Neural crest cell (in vitro differentiated cells): Measurements from ENCODE around the gene PSTPIP2. TPM values are rescaled to one million over a fixed set of nuclear protein-coding genes. Genes with fewer than 3 reads are reported as not detected.

Experiments
- DNase-seq: peaks from one replicate; pipeline ENCODE4 v3.0.0; 2021; ENCODE audit warnings: low read depth, mixed read lengths, low spot score
- H3K27ac Mint-ChIP-seq: one replicate; pipeline ENCODE4 v1.8.0; 2021; ENCODE audit warnings: mild to moderate bottlenecking, mixed read lengths; ENCODE audit not compliant: unreplicated experiment
- H3K27me3 Mint-ChIP-seq: 2 replicates; pipeline ENCODE4 v1.8.0; 2021; ENCODE audit warnings: low read depth, mild to moderate bottlenecking, mixed read lengths
- H3K36me3 Mint-ChIP-seq: 2 replicates; pipeline ENCODE4 v1.8.0; 2021; ENCODE audit warnings: low read depth, mild to moderate bottlenecking, mixed read lengths
- H3K4me1 Mint-ChIP-seq: 2 replicates; pipeline ENCODE4 v1.8.0; 2021; ENCODE audit warnings: mixed read lengths
- H3K4me3 Mint-ChIP-seq: one replicate; pipeline ENCODE4 v1.8.0; 2021; ENCODE audit warnings: mild to moderate bottlenecking, mixed read lengths
- H3K9me3 Mint-ChIP-seq: 2 replicates; pipeline ENCODE4 v1.8.0; 2021; ENCODE audit warnings: mixed read lengths
- total RNA-seq: library from RNA; stranded (reverse); gene quantifications from 2 replicates; pipeline ENCODE4 v1.2.1, GENCODE V29; 2021
- TF ChIP-seq, protein P1 (sequence below): fragments of 200-600 bp; sonication (generic); conservative IDR thresholded peaks from 2 replicates; pipeline ENCODE4 v1.5.0; 2021; ENCODE audit warnings: antibody characterized with exemption, mild to moderate bottlenecking

Gene PSTPIP2
- total RNA-seq, 1 donor from 2014 or later = 7.0 TPM

DNA sequence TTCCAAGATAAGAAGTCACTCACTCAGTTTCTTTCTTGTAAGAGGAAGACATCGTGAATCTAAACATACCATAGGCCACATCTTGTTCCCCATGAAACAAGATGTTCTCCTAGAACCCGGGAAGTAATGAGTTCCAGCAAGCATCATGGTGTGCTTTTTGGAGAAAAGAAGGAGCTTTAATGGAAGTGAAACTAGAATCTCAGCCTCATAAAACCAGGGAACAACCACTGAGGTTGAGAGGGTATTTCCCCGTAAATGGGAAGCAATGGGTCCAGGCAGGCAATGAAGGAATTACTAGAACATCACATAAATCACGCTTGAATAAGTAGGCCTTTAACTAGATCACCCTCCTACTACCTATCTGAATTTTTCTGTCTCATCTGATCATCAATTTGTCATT, 40.3 kb downstream of the PSTPIP2 start:
- DNase-seq = no peak
- Mint-ChIP-seq H3K9me3 (peaks cover 5% of the 10 kb centered on the region), H3K4me1 (peaks cover 7% of the 10 kb centered on the region), H3K36me3 (peaks cover 7% of the 10 kb centered on the region), H3K27me3 (peaks cover 22% of the 10 kb centered on the region), H3K27ac (no peak overlapping the region), H3K4me3 (no peak overlapping the region)
- TF ChIP-seq, protein P1, sequence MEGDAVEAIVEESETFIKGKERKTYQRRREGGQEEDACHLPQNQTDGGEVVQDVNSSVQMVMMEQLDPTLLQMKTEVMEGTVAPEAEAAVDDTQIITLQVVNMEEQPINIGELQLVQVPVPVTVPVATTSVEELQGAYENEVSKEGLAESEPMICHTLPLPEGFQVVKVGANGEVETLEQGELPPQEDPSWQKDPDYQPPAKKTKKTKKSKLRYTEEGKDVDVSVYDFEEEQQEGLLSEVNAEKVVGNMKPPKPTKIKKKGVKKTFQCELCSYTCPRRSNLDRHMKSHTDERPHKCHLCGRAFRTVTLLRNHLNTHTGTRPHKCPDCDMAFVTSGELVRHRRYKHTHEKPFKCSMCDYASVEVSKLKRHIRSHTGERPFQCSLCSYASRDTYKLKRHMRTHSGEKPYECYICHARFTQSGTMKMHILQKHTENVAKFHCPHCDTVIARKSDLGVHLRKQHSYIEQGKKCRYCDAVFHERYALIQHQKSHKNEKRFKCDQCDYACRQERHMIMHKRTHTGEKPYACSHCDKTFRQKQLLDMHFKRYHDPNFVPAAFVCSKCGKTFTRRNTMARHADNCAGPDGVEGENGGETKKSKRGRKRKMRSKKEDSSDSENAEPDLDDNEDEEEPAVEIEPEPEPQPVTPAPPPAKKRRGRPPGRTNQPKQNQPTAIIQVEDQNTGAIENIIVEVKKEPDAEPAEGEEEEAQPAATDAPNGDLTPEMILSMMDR = no peak

DNA sequence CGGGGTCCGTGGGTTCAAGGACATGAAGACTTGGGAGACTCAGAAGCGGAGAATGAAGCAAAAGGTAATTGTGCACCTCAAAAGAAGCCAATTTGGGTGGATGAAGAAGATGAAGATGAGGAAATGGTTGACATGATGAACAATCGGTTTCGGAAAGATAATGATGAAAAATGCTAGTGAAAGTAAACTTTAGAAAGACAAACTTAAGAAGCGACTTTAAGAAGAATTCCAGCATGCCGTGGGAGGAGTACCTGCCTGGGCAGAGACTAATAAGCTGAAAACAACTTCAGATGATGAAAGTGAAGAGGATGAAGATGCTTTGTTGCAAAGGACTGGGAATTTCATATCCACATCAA, 43.5 kb downstream of the PSTPIP2 start:
- peaks cover 5% of the 10 kb centered on the region for H3K9me3 Mint-ChIP-seq
- DNase-seq = no peak
- TF ChIP-seq, protein P1 = no peak
- H3K27ac Mint-ChIP-seq = no peak overlapping the region
- peaks cover 22% of the 10 kb centered on the region for H3K27me3 Mint-ChIP-seq
- peaks cover 7% of the 10 kb centered on the region for H3K36me3 Mint-ChIP-seq
- peak overlapping the region; percentile 82 for H3K4me3 Mint-ChIP-seq
- H3K4me1 Mint-ChIP-seq = peaks cover 7% of the 10 kb centered on the region

DNA sequence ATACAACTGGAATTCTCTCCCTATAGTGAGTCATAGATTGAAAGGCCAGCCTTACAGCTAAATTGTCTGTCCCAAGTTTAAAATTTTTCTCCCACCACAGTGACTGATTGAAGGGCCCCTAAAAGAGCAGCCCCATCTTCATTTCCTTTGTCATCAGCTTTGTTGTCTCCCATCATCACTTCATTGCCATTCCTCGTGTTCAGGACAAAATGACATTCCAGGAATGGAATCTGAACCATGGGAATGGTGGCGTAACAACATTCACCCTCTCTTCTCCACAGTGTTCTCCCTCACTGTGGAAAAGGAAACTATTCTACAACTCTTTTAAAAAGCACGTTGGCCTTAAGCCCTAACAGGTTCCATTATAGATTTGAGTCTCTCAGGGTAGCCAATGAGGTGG, 52.1 kb downstream of the PSTPIP2 start:
- Mint-ChIP-seq H3K9me3 (no peaks in the 10 kb centered on the region), H3K4me1 (no peaks in the 10 kb centered on the region), H3K27me3 (no peaks in the 10 kb centered on the region), H3K27ac (no peak overlapping the region), H3K36me3 (peaks cover 3% of the 10 kb centered on the region), H3K4me3 (no peak overlapping the region)
- DNase-seq = no peak
- TF ChIP-seq, protein P1 = no peak

DNA sequence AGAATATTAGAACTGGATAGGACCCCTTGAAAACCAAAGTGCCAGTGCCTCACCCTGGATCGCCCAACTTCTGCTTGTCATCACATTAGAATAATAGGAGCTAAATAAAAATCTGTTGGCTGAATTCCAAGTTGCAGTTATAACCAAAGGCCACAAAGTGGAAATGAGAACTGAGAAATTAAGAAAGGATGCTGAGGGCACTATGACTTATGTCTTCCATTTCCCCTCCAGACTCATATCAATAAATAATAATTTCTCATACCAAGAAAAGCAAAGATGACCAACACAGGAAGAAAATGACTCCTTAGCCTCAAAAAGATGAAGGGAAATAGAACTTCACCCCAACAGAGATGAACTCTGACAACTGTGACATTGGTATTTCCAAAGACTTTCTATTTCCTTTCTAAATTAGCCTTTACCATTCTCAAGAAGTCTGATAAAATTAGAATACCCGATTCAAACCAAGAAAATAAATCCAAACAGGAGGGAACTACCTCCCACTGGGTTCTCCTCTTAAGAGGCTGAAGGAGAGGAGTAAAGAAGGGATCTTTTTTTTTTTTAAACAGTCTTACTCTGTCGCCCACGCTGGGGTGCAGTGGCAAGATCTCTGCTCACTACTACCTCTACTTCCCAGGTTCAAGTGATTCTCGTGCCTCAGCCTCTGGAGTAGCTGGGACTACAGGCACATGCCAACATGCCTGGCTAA, 58.4 kb downstream of the PSTPIP2 start:
- no peaks in the 10 kb centered on the region for H3K27me3 Mint-ChIP-seq
- no peak for DNase-seq
- TF ChIP-seq, protein P1 = no peak
- H3K9me3 Mint-ChIP-seq = no peaks in the 10 kb centered on the region
- H3K4me1 Mint-ChIP-seq = no peaks in the 10 kb centered on the region
- H3K27ac Mint-ChIP-seq = no peak overlapping the region
- no peaks in the 10 kb centered on the region for H3K36me3 Mint-ChIP-seq
- no peak overlapping the region for H3K4me3 Mint-ChIP-seq

DNA sequence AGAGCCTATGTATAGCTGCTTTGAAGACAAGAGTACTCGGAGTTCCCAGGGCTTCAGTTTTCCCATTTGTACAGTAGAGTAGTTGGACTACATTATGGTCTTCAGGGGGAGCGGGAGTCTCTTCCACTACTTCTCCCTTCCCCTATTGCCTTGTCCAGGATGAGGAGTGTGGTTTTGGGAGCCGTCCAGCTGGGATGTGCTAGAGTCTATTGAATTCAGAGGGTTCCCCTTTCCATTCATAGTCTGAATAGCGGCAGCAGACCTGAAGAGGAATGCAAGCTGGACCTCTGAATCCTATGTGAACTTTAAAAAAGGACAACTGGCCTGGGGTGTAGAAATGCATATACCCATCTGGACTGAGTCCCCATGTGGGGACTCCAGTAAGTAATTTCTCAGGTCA, 61.4 kb downstream of the PSTPIP2 start:
- H3K36me3 Mint-ChIP-seq = no peaks in the 10 kb centered on the region
- TF ChIP-seq, protein P1 = no peak
- H3K27me3 Mint-ChIP-seq = no peaks in the 10 kb centered on the region
- H3K4me1 Mint-ChIP-seq = no peaks in the 10 kb centered on the region
- DNase-seq = no peak
- no peak overlapping the region for H3K27ac Mint-ChIP-seq
- no peaks in the 10 kb centered on the region for H3K9me3 Mint-ChIP-seq
- no peak overlapping the region for H3K4me3 Mint-ChIP-seq
